ENCODE measurements around the gene UNG.

Gene UNG

GRCh38 chr12:109100741-109101140 is 3.3 kb downstream of the UNG start:
- H3K4me3 Mint-ChIP-seq: no peak overlapping the region
- H3K4me1 Mint-ChIP-seq (ENCODE audit: low read depth): peaks cover 27% of the 10 kb centered on the region
- H3K36me3 Mint-ChIP-seq (ENCODE audit: low read depth): peaks cover 74% of the 10 kb centered on the region

GRCh38 chr12:109102491-109102890 is 5.1 kb downstream of the UNG start:
- no peak overlapping the region for H3K27ac Mint-ChIP-seq

More at GRCh38 chr12:109100741-109101140, 3.3 kb downstream of the UNG start:
- DNase-seq: no peak
- H3K27ac Mint-ChIP-seq: no peak overlapping the region
- H3K27me3 Mint-ChIP-seq: no peaks in the 10 kb centered on the region
- no peaks in the 10 kb centered on the region for H3K9me3 Mint-ChIP-seq

GRCh38 chr12:109105176-109105575 is 7.8 kb downstream of the UNG start:
- DNase-seq: no peak
- H3K4me1 Mint-ChIP-seq (ENCODE audit: low read depth): peaks cover 11% of the 10 kb centered on the region
- H3K27ac Mint-ChIP-seq: no peak overlapping the region
- H3K27me3 Mint-ChIP-seq: no peaks in the 10 kb centered on the region
- peaks cover 94% of the 10 kb centered on the region for H3K36me3 Mint-ChIP-seq (ENCODE audit: low read depth)
- H3K4me3 Mint-ChIP-seq: no peak overlapping the region
- H3K9me3 Mint-ChIP-seq: no peaks in the 10 kb centered on the region

More at GRCh38 chr12:109102491-109102890, 5.1 kb downstream of the UNG start:
- Mint-ChIP-seq H3K4me1 (ENCODE audit: low read depth) (peaks cover 27% of the 10 kb centered on the region), H3K27me3 (no peaks in the 10 kb centered on the region), H3K36me3 (ENCODE audit: low read depth) (peaks cover 89% of the 10 kb centered on the region), H3K4me3 (no peak overlapping the region), H3K9me3 (no peaks in the 10 kb centered on the region)
- DNase-seq: no peak

- H3K27me3 Mint-ChIP-seq: no peaks in the 10 kb centered on the region
- peaks cover 28% of the 10 kb centered on the region for H3K4me1 Mint-ChIP-seq (ENCODE audit: low read depth)
- H3K36me3 Mint-ChIP-seq (ENCODE audit: low read depth): peaks cover 58% of the 10 kb centered on the region
- DNase-seq: no peak
- H3K27ac Mint-ChIP-seq: peak overlapping the region; percentile 47
- no peaks in the 10 kb centered on the region for H3K9me3 Mint-ChIP-seq
- H3K4me3 Mint-ChIP-seq: no peak overlapping the region
These were observed 12.5 kb downstream of the UNG start for GRCh38 chr12:109109746-109110350.

- H3K9me3 Mint-ChIP-seq: no peaks in the 10 kb centered on the region
- peak overlapping the region; percentile 66 for H3K4me3 Mint-ChIP-seq
- H3K27me3 Mint-ChIP-seq: no peaks in the 10 kb centered on the region
- H3K27ac Mint-ChIP-seq: peak overlapping the region; percentile 73
- DNase-seq: peak; percentile 70
- peaks cover 38% of the 10 kb centered on the region for H3K4me1 Mint-ChIP-seq (ENCODE audit: low read depth)
- peaks cover 46% of the 10 kb centered on the region for H3K36me3 Mint-ChIP-seq (ENCODE audit: low read depth)
These were observed 13.6 kb downstream of the UNG start for GRCh38 chr12:109110988-109111495.

GRCh38 chr12:109112720-109113465 is 15.5 kb downstream of the UNG start:
- Mint-ChIP-seq H3K27ac (no peak overlapping the region), H3K9me3 (no peaks in the 10 kb centered on the region), H3K4me1 (ENCODE audit: low read depth) (peaks cover 39% of the 10 kb centered on the region), H3K4me3 (no peak overlapping the region), H3K27me3 (no peaks in the 10 kb centered on the region), H3K36me3 (ENCODE audit: low read depth) (peaks cover 30% of the 10 kb centered on the region)
- DNase-seq: no peak

GRCh38 chr12:109113661-109114321 is 16.4 kb downstream of the UNG start:
- peak overlapping the region; percentile 22 for H3K27ac Mint-ChIP-seq
- peaks cover 22% of the 10 kb centered on the region for H3K36me3 Mint-ChIP-seq (ENCODE audit: low read depth)
- no peaks in the 10 kb centered on the region for H3K27me3 Mint-ChIP-seq
- DNase-seq: no peak
- H3K9me3 Mint-ChIP-seq: no peaks in the 10 kb centered on the region
- H3K4me3 Mint-ChIP-seq: no peak overlapping the region
- H3K4me1 Mint-ChIP-seq (ENCODE audit: low read depth): peaks cover 39% of the 10 kb centered on the region

GRCh38 chr12:109114644-109115043 is 17.2 kb downstream of the UNG start:
- Mint-ChIP-seq H3K9me3 (no peaks in the 10 kb centered on the region), H3K27ac (no peak overlapping the region), H3K36me3 (ENCODE audit: low read depth) (peaks cover 14% of the 10 kb centered on the region), H3K27me3 (no peaks in the 10 kb centered on the region), H3K4me1 (ENCODE audit: low read depth) (peaks cover 39% of the 10 kb centered on the region), H3K4me3 (no peak overlapping the region)
- DNase-seq: no peak

- no peaks in the 10 kb centered on the region for H3K9me3 Mint-ChIP-seq
- no peak overlapping the region for H3K27ac Mint-ChIP-seq
These were observed 18.0 kb downstream of the UNG start for GRCh38 chr12:109115404-109115757.

GRCh38 chr12:109115758-109116610 is 18.6 kb downstream of the UNG start, which contains the start of gene ACACB:
Gene ACACB, plus strand, starts transcription at chr12:109116587. Its CDS starts 22,819 bp downstream, at chr12:109139406.
- no peak within 1 kb of the TSS for H3K4me3 Mint-ChIP-seq
- H3K27ac Mint-ChIP-seq: no peak within 1 kb of the TSS
- no peak for DNase-seq

More at GRCh38 chr12:109115404-109115757, 18.0 kb downstream of the UNG start:
- Mint-ChIP-seq H3K4me3 (no peak overlapping the region), H3K27me3 (no peaks in the 10 kb centered on the region), H3K4me1 (ENCODE audit: low read depth) (peaks cover 36% of the 10 kb centered on the region), H3K36me3 (ENCODE audit: low read depth) (peaks cover 7% of the 10 kb centered on the region)
- no peak for DNase-seq

GRCh38 chr12:109116611-109116949 is 19.2 kb downstream of the UNG start:
- Mint-ChIP-seq H3K4me3 (no peak overlapping the region), H3K36me3 (ENCODE audit: low read depth) (peaks cover 1% of the 10 kb centered on the region), H3K27me3 (no peaks in the 10 kb centered on the region), H3K27ac (no peak overlapping the region), H3K4me1 (ENCODE audit: low read depth) (peaks cover 30% of the 10 kb centered on the region), H3K9me3 (no peaks in the 10 kb centered on the region)
- DNase-seq: no peak

More at GRCh38 chr12:109115758-109116610, 18.6 kb downstream of the UNG start, which contains the start of gene ACACB:
- Mint-ChIP-seq H3K27me3 (no peaks in the 10 kb centered on the region), H3K9me3 (no peaks in the 10 kb centered on the region), H3K4me1 (ENCODE audit: low read depth) (peaks cover 32% of the 10 kb centered on the region), H3K36me3 (ENCODE audit: low read depth) (peaks cover 1% of the 10 kb centered on the region)

GRCh38 chr12:109120095-109120494 is 22.7 kb downstream of the UNG start:
- Mint-ChIP-seq H3K36me3 (ENCODE audit: low read depth) (no peaks in the 10 kb centered on the region), H3K4me3 (no peak overlapping the region), H3K27me3 (no peaks in the 10 kb centered on the region), H3K27ac (no peak overlapping the region), H3K9me3 (no peaks in the 10 kb centered on the region), H3K4me1 (ENCODE audit: low read depth) (peaks cover 9% of the 10 kb centered on the region)
- DNase-seq: no peak

GRCh38 chr12:109120557-109120956 is 23.2 kb downstream of the UNG start:
- H3K27ac Mint-ChIP-seq: no peak overlapping the region
- no peaks in the 10 kb centered on the region for H3K36me3 Mint-ChIP-seq (ENCODE audit: low read depth)
- H3K27me3 Mint-ChIP-seq: no peaks in the 10 kb centered on the region
- H3K4me1 Mint-ChIP-seq (ENCODE audit: low read depth): peaks cover 6% of the 10 kb centered on the region
- no peak overlapping the region for H3K4me3 Mint-ChIP-seq
- H3K9me3 Mint-ChIP-seq: no peaks in the 10 kb centered on the region
- DNase-seq: no peak

- Mint-ChIP-seq H3K9me3 (no peaks in the 10 kb centered on the region), H3K27ac (no peak overlapping the region), H3K27me3 (no peaks in the 10 kb centered on the region), H3K4me1 (ENCODE audit: low read depth) (no peaks in the 10 kb centered on the region), H3K36me3 (ENCODE audit: low read depth) (no peaks in the 10 kb centered on the region), H3K4me3 (no peak overlapping the region)
- DNase-seq: no peak
These were observed 24.0 kb downstream of the UNG start for GRCh38 chr12:109121346-109121880.

Measured in activated T-cell treated with anti-CD3 and anti-CD28 coated beads, Interleukin-2, amount 50 U/mL, for 24 hours (primary cell).